ENCODE data around the gene U2SURP. TPM values are rescaled to one million over a fixed set of nuclear protein-coding genes. Genes with fewer than 3 reads are reported as not detected.
"Not testable (repeated sequence)": the region's sequence is repeated elsewhere in the genome, so short reads cannot be mapped to it uniquely, and the experiment has no call there.

Gene U2SURP
- total RNA-seq, 2 experiments from 2014 or later: 182 to 189 TPM

DNA sequence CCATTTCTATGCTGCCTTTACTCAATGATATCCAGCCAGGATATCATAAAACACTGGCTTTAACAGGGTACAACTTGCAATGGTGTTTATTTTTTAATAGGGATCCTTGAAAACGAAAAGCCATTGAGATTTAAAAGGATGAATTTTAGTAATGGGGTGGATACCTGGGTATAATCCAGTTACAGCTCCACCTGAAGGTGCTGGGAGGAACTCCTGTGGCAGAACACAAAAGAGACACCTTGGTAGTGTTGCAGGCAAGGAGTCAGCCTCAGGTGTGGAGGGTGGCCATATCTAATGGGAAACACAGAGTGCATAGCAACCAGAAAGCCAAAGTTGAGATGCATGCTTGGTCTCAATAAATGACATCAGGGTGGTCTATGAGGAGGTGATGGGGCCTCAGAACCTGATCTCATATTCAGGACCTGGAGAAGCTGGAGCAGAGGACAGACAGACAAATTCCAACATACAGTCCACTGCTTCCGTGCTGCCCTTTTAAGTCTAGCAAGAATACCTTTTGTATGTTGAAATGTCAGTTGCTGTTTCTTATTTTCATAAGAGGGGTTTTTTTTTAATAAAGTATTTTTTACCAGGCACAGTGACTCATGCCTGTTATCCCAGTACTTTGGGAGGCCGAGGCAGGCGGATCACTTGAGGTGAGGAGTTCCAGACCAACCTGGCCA, 25.9 kb upstream of the U2SURP start:
- CTCF ChIA-PET: interaction anchor here (1.3 kb wide), 1 partner anchor 9 kb away, joined by 5 read pairs; no protein-coding TSS in a partner anchor
- POLR2A ChIA-PET: no interaction called here

DNA sequence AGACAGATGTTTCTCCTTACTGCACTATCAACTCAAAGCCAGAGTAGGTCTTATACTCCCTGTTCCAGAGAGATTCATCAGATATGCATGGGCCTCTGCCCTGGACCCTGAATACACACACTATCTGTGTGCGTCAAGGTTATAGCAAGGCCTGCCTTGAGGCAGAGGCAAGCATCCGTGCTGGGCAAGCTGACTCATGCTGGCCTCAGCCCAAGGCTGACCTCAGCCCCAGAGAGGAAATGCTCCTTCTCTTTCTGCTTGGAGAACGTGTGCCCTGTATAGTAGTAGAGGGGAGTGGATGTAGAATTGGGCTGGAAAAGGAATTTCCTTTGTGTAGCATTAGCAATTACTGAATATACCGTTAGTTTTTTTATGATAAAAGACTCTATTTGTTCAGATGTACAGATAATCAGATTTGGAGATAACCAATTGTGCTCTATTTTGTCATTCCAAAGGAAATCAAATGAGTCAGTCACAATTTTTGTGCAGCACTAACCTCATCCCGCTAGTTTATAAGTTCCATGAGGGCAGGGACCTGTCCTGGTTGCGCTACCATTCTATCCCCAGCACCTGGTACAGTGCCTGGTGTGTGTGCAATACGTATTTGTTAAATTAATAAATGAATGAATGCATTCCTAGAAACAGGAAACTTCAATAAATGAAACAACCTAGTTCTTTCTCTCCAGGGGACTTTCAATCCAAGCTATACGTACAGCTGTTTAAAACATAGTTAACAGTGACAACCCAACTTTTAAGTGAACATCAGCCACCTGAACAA, 24.6 kb upstream of the U2SURP start:
- POLR2A ChIA-PET: no interaction called here
- CTCF ChIA-PET: interaction anchor here (1.3 kb wide), 1 partner anchor 8 kb away, joined by 5 read pairs; no protein-coding TSS in a partner anchor

DNA sequence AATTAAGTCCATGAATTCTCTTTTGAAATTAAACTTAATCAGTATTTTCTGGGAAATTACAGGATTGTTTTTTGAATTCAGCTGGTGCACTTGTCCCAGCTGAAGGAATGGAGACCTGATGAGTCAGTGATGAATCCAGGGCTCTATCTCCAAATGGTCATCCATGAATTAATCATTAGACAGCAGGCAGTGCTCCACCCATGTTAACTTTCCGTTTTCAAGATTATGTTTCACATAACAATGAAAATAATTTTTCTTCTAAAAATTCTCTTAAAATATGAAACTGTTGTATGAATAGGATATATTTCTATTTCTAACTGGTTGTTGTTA, 24.0 kb upstream of the U2SURP start:
- ChIA-PET CTCF (no interaction called here), POLR2A (no interaction called here)

DNA sequence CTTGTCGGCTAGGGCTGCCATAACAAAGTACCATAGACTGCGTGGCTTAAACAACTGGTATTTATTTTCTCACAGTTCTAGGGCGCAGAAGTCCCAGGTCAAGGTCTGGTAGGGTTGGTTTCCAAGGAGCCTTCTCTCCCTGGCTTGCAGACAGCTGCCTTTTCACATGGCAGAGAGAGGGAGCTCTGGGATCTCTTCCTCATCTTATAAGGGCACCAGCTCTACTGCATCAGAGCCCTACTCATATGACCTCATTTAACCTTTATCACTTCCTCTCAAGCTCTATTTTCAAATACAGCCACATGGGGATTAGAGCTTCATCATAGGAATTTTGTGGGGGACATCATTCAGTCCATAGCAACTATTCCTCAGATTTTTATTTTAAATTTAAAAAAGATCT, 20.3 kb upstream of the U2SURP start:
- ChIA-PET CTCF (interaction anchor here (1.2 kb wide), 1 partner anchor 127 kb away, joined by 3 read pairs; no protein-coding TSS in a partner anchor), POLR2A (interaction anchor here (0.6 kb wide), 1 partner anchor 407 kb away, joined by 6 read pairs; no protein-coding TSS in a partner anchor)

DNA sequence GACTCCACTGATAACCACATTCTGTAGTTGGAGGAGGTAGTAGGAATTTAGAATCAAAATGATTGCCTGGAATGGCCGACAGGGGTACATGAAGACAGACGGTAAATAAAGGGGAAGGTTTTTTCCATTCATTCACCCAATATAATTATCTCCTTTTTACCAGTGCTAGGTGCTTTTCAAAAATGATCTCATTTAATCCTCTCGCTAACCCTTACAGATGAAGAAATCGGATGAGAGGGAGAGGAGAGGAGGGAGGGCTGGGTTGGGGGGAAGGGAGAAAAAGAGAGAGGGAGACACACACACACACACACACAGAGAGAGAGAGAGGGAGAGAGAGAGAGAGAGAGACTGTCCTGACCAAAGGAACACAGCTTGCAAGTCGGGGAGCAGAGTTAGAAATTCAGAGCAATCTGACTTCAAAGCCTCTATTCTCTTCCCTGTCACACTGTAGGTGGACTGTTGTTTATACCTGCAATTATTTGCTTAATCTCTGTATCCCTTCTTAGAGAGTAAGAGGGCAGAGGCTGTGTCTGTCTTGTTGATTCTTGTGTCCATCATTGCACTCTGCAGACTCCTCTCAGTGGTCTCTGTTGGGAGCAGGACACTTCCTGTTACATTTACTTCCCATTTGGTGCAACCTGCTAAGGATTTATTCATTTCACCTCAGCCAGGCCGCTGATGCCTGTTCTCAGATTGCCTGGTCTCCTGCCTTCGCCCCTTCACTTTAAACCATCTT, 19.2 kb upstream of the U2SURP start:
- POLR2A ChIA-PET: no interaction called here

DNA sequence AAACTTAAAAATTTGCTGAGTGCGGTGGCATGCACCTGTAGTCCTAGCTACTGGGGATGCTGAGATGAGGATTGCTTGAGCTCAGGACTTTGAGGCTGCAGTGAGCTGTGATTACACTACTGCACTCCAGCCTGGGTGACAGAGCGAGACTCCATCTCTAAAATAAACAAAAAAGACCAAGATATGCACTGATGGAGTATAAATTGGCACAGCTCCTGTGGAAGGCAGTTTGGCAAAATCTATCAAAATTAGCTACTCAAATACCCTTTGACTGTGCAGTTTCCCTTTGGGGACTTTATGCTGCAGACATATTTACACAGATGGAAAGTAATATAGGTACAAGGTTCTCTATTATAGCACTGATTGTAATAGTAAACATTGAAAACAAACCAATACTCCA, 18.1 kb upstream of the U2SURP start:
- CTCF ChIA-PET: no interaction called here
- POLR2A ChIA-PET: no interaction called here

More for the DNA sequence above, 19.2 kb upstream of the U2SURP start:
- CTCF ChIA-PET: interaction anchor here (0.6 to 1.2 kb wide), 2 partner anchors 128 to 154 kb away, joined by 3 read pairs; no protein-coding TSS in a partner anchor

DNA sequence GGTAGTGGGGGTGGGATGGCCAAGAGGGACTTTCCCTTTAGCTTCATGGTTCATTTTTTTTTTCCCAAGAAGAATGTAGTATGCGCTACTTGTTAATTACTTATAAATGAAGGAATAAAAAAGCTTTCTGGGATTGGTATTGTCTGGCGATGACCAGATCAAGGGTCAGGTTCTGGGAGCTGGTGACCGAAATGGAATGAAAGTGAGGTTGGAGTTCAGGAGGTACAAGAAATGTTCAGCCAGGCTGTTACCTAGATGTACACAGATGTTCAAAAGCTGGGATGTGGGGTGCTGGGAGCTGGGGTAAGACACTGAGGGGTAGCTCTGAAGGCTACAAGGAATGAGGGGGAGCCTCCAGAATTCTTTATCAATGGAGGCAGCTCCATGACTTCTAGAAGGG, 17.1 kb upstream of the U2SURP start:
- POLR2A ChIA-PET: no interaction called here
- CTCF ChIA-PET: interaction anchor here (1.3 to 1.5 kb wide), 2 partner anchors 8 to 156 kb away, joined by 5 read pairs; no protein-coding TSS in a partner anchor

DNA sequence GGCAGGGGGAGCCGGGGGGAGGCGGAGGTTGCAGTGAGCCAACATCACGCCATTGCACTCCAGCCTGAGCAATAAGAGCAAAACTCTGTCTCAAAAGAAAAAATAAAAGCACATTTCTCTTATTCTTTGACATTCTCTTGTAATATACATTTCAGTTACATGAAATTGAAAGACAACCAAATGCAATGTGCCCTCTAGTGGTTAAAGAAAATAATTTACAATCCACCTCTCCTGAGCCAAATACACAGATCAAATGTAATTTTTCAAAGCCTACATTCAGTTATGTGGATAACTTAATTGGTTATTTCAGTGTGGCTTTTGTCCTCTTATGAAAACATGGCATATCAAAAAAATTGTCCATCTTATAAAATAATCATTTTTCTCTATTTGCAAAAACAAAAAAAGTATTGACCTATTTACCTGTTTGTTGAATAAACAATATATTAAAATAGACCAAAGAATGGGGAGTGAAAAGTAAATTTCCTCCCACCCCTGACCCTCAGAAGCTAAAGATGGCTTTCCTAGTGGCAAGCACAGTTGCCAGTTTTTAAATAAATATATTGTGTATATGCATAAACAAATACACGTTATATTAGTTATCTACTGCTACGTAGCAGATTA, 14.2 kb upstream of the U2SURP start:
- POLR2A ChIA-PET: no interaction called here

DNA sequence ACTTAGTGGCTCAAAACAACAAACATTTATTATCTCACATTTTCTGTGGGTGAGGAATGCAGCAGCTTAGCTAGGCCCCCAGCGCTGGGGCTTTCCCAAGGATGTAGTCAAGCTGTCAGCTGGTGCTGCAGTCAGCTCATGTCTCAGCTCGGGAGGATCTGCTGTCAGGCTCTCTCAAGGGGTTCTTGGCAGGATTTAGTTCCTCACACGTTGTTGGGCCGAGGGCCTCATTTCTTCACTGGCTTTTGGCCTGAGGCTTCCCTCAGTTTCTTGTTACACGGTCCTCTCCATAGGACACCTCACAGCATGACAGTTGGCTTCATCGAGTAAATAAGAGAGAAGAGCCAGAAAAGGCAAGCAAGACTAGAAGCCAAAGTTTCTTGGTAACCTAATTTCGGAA, 13.7 kb upstream of the U2SURP start:
- POLR2A ChIA-PET: no interaction called here
- CTCF ChIA-PET: interaction anchor here (1.4 to 1.7 kb wide), 3 partner anchors 56 to 401 kb away, joined by 3 to 4 read pairs (median 4); no protein-coding TSS in a partner anchor

More for the DNA sequence above, 14.2 kb upstream of the U2SURP start:
- CTCF ChIA-PET: interaction anchor here (1.1 to 1.7 kb wide), 5 partner anchors 8 to 400 kb away, joined by 3 to 5 read pairs (median 4); no protein-coding TSS in a partner anchor

DNA sequence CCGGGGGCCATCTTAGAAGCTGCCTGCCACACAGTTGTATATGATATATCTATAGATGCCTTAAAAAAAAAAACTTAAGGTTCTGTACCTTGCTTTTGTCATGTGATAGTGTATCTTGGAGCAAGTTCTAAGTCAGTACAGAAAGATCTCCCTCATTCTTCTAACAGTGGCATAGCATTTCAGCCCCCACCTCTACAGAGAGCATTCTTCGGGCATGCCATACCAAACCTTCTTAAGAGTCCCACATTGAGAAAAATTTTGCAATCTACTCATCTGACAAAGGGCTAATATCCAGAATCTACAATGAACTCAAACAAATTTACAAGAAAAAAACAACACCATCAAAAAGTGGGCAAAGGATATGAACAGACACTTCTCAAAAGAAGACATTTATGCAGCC, 13.1 kb upstream of the U2SURP start:
- CTCF ChIA-PET: interaction anchor here (1.4 to 1.7 kb wide), 2 partner anchors 57 to 155 kb away, joined by 4 read pairs; no protein-coding TSS in a partner anchor
- POLR2A ChIA-PET: not testable (repeated sequence)

DNA sequence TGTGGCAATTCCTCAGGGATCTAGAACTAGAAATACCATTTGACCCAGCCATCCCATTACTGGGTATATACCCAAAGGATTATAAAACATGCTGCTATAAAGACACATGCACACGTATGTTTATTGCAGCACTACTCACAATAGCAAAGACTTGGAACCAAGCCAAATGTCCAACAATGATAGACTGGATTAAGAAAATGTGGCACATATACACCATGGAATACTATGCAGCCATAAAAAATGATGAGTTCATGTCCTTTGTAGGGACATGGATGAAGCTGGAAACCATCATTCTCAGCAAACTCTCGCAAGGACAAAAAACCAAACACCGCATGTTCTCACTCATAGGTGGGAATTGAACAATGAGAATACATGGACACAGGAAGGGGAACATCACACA, 12.5 kb upstream of the U2SURP start:
- POLR2A ChIA-PET, CTCF ChIA-PET: not testable (repeated sequence)

DNA sequence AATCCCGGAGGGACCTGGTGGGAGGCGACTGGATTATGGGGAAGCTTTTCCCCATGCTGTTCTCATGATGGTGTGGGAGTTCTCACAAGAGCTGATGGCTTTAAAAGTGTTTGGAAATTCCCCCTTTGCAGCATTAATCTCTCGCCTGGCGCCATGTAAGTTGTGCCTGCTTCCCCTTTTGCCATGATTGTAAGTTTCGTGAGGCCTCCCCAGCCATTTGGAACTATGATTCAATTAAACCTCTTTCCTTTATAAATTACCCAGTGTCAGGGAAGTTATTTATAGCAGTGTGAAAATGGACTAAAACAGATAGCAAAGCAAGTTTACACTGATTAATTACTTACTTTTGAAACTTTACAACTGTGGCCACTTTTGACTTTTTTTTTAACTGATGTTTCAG, 10.6 kb upstream of the U2SURP start:
- ChIA-PET CTCF (interaction anchor here (2.4 kb wide), 1 partner anchor 162 kb away, joined by 10 read pairs; no protein-coding TSS in a partner anchor), POLR2A (no interaction called here)

DNA sequence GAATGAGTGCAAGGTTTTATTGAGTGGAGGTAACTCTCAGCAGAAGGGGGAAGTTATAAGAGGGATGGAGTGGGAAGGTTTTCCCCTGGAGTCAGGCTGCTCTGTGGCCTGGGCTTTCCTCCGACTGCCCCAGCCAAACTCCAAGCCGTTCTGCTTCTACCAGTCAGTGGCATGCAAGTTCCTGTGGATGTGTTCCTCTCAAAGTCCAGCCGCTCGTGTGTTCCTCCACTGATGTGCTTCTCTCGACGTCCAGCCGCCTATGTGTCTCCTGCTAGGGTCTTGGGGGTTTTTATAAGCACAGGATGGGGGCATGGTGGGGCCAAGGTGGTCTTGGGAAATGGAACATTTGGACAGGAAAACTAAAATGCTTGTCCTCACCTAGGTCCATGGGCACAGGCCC, 9.0 kb upstream of the U2SURP start:
- ChIA-PET CTCF (no interaction called here), POLR2A (no interaction called here)

DNA sequence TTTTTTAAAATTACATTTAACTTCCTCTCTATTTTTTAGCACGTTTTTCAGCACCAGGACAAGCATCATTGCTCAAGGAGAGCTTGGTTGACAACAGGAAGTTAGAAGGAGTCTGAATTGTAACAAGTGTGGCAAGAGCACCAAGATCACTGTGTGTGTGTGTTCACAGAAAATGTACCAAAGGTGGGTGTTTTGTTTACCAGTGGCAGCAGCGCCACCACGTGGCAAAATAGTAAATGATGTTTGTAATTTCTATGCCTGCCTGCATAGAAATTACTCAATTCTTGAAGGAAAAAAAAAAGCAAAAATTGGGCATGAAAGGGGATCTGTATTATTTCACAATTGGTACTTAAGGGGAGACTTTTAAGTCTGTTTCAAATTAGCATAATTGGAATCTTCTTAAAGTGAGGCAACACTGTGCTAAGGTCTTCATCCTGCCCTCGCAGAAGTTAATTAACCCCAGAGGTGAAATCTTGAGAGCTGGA, 7.4 kb upstream of the U2SURP start:
- ChIA-PET POLR2A (no interaction called here), CTCF (interaction anchor here (0.6 to 1.4 kb wide), 3 partner anchors 9 to 449 kb away, joined by 3 read pairs; no protein-coding TSS in a partner anchor)

DNA sequence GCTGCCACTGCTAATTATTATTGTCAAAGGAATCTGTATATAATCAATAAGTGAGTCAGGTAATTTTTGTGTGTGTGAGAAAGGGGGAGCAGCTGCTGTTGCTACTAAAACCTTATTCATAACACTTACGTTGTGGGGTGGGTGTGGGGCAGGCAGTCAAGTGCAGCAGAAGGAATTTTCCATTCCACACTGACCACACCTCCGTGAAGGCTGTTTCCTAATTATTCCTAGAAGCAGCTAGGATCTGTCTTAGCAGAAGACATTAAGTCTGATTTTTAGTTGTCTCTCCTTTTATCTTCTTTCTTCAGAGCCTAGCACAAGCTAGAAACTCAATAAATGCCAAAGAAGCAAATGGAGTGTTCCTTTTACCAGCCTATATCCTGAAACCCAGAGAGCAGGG, 4.0 kb upstream of the U2SURP start:
- POLR2A ChIA-PET: no interaction called here
- CTCF ChIA-PET: interaction anchor here (1.0 to 2.5 kb wide), 2 partner anchors 17 to 169 kb away, joined by 4 to 9 read pairs; no protein-coding TSS in a partner anchor

DNA sequence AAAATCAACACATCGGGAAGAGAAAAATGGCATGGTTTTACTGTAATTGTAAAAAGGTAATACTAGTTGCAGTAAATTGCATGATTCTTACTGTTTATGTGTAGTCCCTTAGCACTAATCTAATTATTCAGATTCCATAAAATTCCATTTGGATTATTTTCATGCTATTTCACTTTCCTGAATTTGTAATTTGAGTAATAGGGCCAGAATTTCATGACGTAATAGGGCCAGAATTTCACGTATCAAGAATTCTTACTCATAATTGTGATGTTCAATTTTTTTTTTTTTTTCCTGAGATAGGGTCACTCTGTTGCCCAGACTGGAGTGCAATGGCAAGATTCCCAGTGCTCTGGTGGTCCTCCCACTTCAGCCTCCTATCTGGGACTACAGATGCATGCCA, 2.9 kb upstream of the U2SURP start:
- CTCF ChIA-PET: interaction anchor here (2.5 kb wide), 1 partner anchor 170 kb away, joined by 9 read pairs; no protein-coding TSS in a partner anchor
- POLR2A ChIA-PET: no interaction called here

DNA sequence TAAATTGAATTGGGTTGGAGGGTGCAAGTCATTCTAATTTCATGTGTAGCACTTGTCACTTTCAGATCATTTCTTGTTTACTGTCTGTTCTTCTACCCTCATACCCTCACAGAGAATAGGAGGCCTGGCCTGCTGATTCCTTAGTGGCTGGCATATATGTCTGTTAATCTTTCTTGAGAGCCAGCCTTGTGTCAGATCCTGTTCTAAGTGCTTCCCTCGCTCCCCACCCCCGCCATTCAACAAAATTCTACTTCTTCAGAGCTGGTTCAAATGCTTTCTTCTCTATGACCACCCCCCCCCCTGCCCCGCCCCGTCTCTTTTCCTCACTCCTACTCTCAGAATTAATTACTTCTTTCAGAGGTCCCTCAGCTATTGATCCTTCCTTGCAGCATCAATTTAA, 1.5 kb upstream of the U2SURP start:
- POLR2A ChIA-PET: no interaction called here
- CTCF ChIA-PET: no interaction called here

DNA sequence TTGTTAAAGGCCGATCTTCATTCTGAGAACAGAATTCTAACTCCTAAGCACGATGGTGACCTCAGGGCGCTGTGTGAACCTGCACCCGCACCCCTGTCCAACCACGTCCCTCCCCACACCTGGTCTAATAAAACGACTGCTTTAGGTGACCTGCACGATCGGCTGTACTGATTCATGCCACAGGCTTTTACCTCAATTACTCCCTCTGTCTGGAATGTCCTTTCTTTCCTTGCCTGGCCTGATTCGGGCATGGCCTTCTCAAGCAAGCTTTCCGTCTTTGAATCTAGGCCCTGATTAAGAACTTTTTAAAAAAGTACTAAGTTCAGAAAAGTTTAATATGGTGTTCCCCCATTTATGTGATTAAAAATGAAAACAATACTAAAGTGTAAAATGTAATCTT, 842 bp upstream of the U2SURP start:
- ChIA-PET CTCF (interaction anchor here (1.0 kb wide), 1 partner anchor 1262 kb away, joined by 7 read pairs; the partner anchor contains the start of gene RNF7), POLR2A (interaction anchor here (0.6 to 2.5 kb wide), 6 partner anchors 17 to 971 kb away, joined by 3 to 15 read pairs (median 4); partner anchors contain the start of genes ATR and DIPK2A)

DNA sequence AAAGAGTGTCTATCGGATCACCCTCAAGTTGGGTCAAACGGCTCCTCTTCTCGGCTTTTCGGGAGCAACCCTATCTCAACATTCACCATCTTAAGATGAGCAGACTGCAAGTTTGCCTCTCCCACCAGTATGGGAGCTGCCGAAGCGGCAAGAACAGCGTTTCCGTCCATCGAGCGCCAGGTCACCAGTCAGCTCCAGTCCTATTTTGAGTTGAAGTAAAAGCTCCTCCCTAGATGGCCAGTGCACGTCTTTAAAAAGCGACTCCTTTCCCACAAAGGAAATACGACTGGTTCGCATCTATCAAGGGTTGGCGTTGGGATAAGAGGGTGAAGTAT, 369 bp upstream of the U2SURP start:
- ChIA-PET POLR2A (interaction anchor here (0.6 to 2.5 kb wide), 6 partner anchors 16 to 970 kb away, joined by 3 to 15 read pairs (median 4); partner anchors contain the start of genes ATR and DIPK2A), CTCF (interaction anchor here (1.0 to 1.5 kb wide), 2 partner anchors 9 to 1263 kb away, joined by 6 to 7 read pairs; partner anchors contain the start of gene RNF7)
